BLaER1 treated with 17β-estradiol and CSF1 and Interleukin-3, amounts not matched to agents 10 nM and 100 nM (cell line): Measurements from ENCODE around the gene HESX1.
A peak's percentile ranks its signal among the peaks of the same experiment; 100 is the strongest.

Source experiments
- H3K27ac ChIP-seq, 11 experiments: shearing (Covaris generic); formaldehyde crosslinking; 2 replicates each; pipeline ENCODE4 v1.8.1; 2022
- H3K27me3 ChIP-seq, 11 experiments: shearing (Covaris generic); formaldehyde crosslinking; 2 replicates each; pipeline ENCODE4 v1.8.1; 2022
- H3K36me3 ChIP-seq, 11 experiments: shearing (Covaris generic); formaldehyde crosslinking; 2 replicates each; pipeline ENCODE4 v1.8.1; 2022
- H3K4me1 ChIP-seq, 10 experiments: shearing (Covaris generic); formaldehyde crosslinking; 2 replicates each; pipeline ENCODE4 v1.8.1; 2022
- H3K4me2 ChIP-seq, 11 experiments: shearing (Covaris generic); formaldehyde crosslinking; 2 replicates each; pipeline ENCODE4 v1.8.1; 2022
- H3K4me3 ChIP-seq, 10 experiments: shearing (Covaris generic); formaldehyde crosslinking; 2 replicates each; pipeline ENCODE4 v1.8.1; 2022
- H3K9ac ChIP-seq, 11 experiments: shearing (Covaris generic); formaldehyde crosslinking; 2 replicates each; pipeline ENCODE4 v1.8.1; 2022
- H3K9me3 ChIP-seq, 11 experiments: shearing (Covaris generic); formaldehyde crosslinking; replicated peaks in 1 of 11; 2 replicates each; pipeline ENCODE4 v1.8.1; 2022
- H4K20me1 ChIP-seq, 11 experiments: shearing (Covaris generic); formaldehyde crosslinking; 2 replicates each; pipeline ENCODE4 v1.8.1; 2022
- Cebpa-rat ChIP-seq, 11 experiments: shearing (Covaris generic); IDR thresholded peaks; 2 replicates each; pipeline ENCODE4 v1.8.1; 2022

HESX1 gene

GRCh38 chr3:57155310-57155643, 44.5 kb downstream of the HESX1 start:
- peaks cover 0 to 77% (median 19%) of the 10 kb centered on the region in 11 experiments; a peak in 16 of 22 replicates for H3K27me3 ChIP-seq
- no peak overlapping the region for H3K9ac ChIP-seq
- no peaks in the 10 kb centered on the region for H3K36me3 ChIP-seq
- no peak overlapping the region for H3K27ac ChIP-seq
- H3K4me3 ChIP-seq = no peak overlapping the region
- H4K20me1 ChIP-seq = peaks cover 0 to 43% (median 0%) of the 10 kb centered on the region in 11 experiments; a peak in 8 of 22 replicates
- H3K9me3 ChIP-seq = no peaks in the 10 kb centered on the region
- H3K4me2 ChIP-seq = peak overlapping the region in 6 of 11 experiments; percentile 1 to 53 (median 28); a peak in 7 of 22 replicates
- H3K4me1 ChIP-seq = peaks cover 11 to 40% (median 26%) of the 10 kb centered on the region in 10 experiments
- no peak for TF ChIP-seq Cebpa-rat (IDR thresholded peaks at IDR 0.05)

GRCh38 chr3:57154470-57155309, 45.1 kb downstream of the HESX1 start:
- H3K27ac ChIP-seq = no peak overlapping the region

GRCh38 chr3:57152151-57153143, 47.3 kb downstream of the HESX1 start:
- Histone ChIP-seq H3K4me3 (no peak overlapping the region), H3K9me3 (no peaks in the 10 kb centered on the region), H3K4me2 (no peak overlapping the region), H3K27me3 (peaks cover 0 to 49% (median 6%) of the 10 kb centered on the region in 11 experiments; a peak in 14 of 22 replicates), H3K9ac (no peak overlapping the region), H3K36me3 (no peaks in the 10 kb centered on the region), H3K4me1 (peaks cover 0 to 15% (median 6%) of the 10 kb centered on the region in 10 experiments; a peak in 10 of 20 replicates), H4K20me1 (peaks cover 0 to 23% (median 0%) of the 10 kb centered on the region in 11 experiments; a peak in 3 of 22 replicates), H3K27ac (no peak overlapping the region)
- no peak for TF ChIP-seq Cebpa-rat (IDR thresholded peaks at IDR 0.05)

More at GRCh38 chr3:57154470-57155309, 45.1 kb downstream of the HESX1 start:
- Histone ChIP-seq H3K4me2 (peak overlapping the region in 6 of 11 experiments; percentile 1 to 53 (median 28); a peak in 7 of 22 replicates), H3K4me3 (no peak overlapping the region), H3K4me1 (peaks cover 11 to 34% (median 20%) of the 10 kb centered on the region in 10 experiments), H3K27me3 (peaks cover 0 to 71% (median 15%) of the 10 kb centered on the region in 11 experiments; a peak in 15 of 22 replicates), H3K36me3 (no peaks in the 10 kb centered on the region), H4K20me1 (peaks cover 0 to 37% (median 0%) of the 10 kb centered on the region in 11 experiments; a peak in 8 of 22 replicates), H3K9ac (no peak overlapping the region), H3K9me3 (no peaks in the 10 kb centered on the region)
- TF ChIP-seq Cebpa-rat (IDR thresholded peaks at IDR 0.05) = no peak

- Histone ChIP-seq H3K9ac (no peak overlapping the region), H3K4me3 (no peak overlapping the region), H3K36me3 (no peaks in the 10 kb centered on the region), H3K27me3 (peaks cover 0 to 42% (median 4%) of the 10 kb centered on the region in 11 experiments; a peak in 10 of 22 replicates), H3K4me2 (no peak overlapping the region), H4K20me1 (peaks cover 0 to 16% (median 0%) of the 10 kb centered on the region in 11 experiments; a peak in 2 of 22 replicates), H3K4me1 (peaks cover 0 to 12% (median 6%) of the 10 kb centered on the region in 10 experiments; a peak in 10 of 20 replicates), H3K9me3 (no peaks in the 10 kb centered on the region), H3K27ac (no peak overlapping the region)
- TF ChIP-seq Cebpa-rat (IDR thresholded peaks at IDR 0.05) = no peak
Observed at GRCh38 chr3:57151749-57152148, 48.0 kb downstream of the HESX1 start.

- H4K20me1 ChIP-seq = peaks cover 0 to 9% (median 0%) of the 10 kb centered on the region in 11 experiments; a peak in 1 of 22 replicates
- H3K4me2 ChIP-seq = no peak overlapping the region
- TF ChIP-seq Cebpa-rat (IDR thresholded peaks at IDR 0.05) = no peak
- H3K27ac ChIP-seq = no peak overlapping the region
- peaks cover 0 to 12% (median 6%) of the 10 kb centered on the region in 10 experiments; a peak in 10 of 20 replicates for H3K4me1 ChIP-seq
- no peak overlapping the region for H3K9ac ChIP-seq
- H3K36me3 ChIP-seq = no peaks in the 10 kb centered on the region
- no peaks in the 10 kb centered on the region for H3K9me3 ChIP-seq
- H3K27me3 ChIP-seq = peaks cover 0 to 35% (median 4%) of the 10 kb centered on the region in 11 experiments; a peak in 10 of 22 replicates
- no peak overlapping the region for H3K4me3 ChIP-seq
Observed at GRCh38 chr3:57151021-57151449, 48.7 kb downstream of the HESX1 start.

- peaks cover 0 to 26% (median 2%) of the 10 kb centered on the region in 11 experiments; a peak in 10 of 22 replicates for H3K27me3 ChIP-seq
- H3K9ac ChIP-seq = no peak overlapping the region
- H3K9me3 ChIP-seq = no peaks in the 10 kb centered on the region
- H3K4me2 ChIP-seq = no peak overlapping the region
- H3K4me3 ChIP-seq = no peak overlapping the region
- peaks cover 0 to 9% (median 4%) of the 10 kb centered on the region in 10 experiments; a peak in 10 of 20 replicates for H3K4me1 ChIP-seq
- no peak for TF ChIP-seq Cebpa-rat (IDR thresholded peaks at IDR 0.05)
- H4K20me1 ChIP-seq = peaks cover 0 to 8% (median 0%) of the 10 kb centered on the region in 11 experiments; a peak in 1 of 22 replicates
- no peak overlapping the region for H3K27ac ChIP-seq
- H3K36me3 ChIP-seq = no peaks in the 10 kb centered on the region
Observed at GRCh38 chr3:57150113-57150581, 49.6 kb downstream of the HESX1 start.
